ENCODE data around the gene C8B.

DNA sequence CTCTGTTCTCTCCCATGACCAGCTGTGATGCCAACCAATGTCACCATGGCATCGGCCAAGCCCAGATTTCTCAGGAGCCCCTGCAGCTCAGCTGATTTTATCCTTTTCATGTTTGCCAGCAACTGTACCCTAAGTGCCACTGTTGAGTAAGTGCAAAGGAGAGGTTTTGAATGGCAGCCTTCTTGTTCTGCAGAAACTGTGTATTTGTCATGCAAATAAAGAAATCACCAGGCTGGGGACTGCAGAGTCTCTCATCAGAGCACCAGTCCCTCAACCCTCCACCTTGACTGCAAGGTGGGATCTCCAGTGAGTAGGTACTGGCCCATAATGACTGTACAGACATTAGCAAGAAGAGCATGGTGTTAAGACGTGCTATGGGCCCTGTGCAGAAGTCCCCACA lies 26.6 kb downstream of the C8B start:
- TF ChIP-seq POLR2A (IDR thresholded peaks at IDR 0.05), result no peak
- no peak for TF ChIP-seq CTCF (IDR thresholded peaks at IDR 0.05)
- no peak for TF ChIP-seq POLR2AphosphoS5 (IDR thresholded peaks at IDR 0.05)
- no peak for TF ChIP-seq EP300 (IDR thresholded peaks at IDR 0.05)
